ENCODE data around the gene MAST2.

DNA sequence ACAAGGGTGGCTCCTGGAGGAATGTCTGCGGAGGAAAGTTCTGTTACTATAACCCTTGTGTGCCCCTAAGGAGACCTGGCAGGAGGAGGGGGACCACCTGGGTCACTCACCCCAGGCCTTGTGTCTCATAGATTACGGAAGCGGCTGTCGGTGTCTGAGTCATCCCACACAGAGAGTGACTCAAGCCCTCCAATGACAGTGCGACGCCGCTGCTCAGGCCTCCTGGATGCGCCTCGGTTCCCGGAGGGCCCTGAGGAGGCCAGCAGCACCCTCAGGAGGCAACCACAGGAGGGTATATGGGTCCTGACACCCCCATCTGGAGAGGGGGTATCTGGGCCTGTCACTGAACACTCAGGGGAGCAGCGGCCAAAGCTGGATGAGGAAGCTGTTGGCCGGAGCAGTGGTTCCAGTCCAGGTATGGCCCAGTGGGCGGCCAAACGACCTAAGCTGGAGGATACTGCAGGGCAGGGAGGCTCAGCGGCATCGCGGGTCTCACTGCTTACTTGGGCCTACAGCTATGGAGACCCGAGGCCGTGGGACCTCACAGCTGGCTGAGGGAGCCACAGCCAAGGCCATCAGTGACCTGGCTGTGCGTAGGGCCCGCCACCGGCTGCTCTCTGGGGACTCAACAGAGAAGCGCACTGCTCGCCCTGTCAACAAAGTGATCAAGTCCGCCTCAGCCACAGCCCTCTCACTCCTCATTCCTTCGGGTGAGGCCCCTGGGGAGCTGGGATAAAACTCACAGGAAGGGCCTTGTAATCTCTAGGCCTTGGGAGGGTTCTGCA, 227.7 kb downstream of the MAST2 start:
- TF ChIP-seq, protein P1, sequence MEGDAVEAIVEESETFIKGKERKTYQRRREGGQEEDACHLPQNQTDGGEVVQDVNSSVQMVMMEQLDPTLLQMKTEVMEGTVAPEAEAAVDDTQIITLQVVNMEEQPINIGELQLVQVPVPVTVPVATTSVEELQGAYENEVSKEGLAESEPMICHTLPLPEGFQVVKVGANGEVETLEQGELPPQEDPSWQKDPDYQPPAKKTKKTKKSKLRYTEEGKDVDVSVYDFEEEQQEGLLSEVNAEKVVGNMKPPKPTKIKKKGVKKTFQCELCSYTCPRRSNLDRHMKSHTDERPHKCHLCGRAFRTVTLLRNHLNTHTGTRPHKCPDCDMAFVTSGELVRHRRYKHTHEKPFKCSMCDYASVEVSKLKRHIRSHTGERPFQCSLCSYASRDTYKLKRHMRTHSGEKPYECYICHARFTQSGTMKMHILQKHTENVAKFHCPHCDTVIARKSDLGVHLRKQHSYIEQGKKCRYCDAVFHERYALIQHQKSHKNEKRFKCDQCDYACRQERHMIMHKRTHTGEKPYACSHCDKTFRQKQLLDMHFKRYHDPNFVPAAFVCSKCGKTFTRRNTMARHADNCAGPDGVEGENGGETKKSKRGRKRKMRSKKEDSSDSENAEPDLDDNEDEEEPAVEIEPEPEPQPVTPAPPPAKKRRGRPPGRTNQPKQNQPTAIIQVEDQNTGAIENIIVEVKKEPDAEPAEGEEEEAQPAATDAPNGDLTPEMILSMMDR (IDR thresholded peaks at IDR 0.05; ENCODE audit: low read length) = no peak
- TF ChIP-seq EZH2 (optimal IDR thresholded peaks at IDR 0.05; ENCODE audit: low read depth, low read length) = no peak
